Dermis microvascular lymphatic vessel endothelial cell (primary cell): Measurements from ENCODE around the gene NFATC1. TPM values are rescaled to one million over a fixed set of nuclear protein-coding genes. Genes with fewer than 3 reads are reported as not detected.

ENCODE experiments used
- DNase-seq, 2 donors: peaks; one replicate each; pipeline versions ENCODE4 v3.0.0 to v3.0.0-alpha.2; 2010; ENCODE audit warnings: low read depth in 2 of 2
- total RNA-seq: library from RNA; depleted of rRNA; stranded (reverse); fragments of >200 nt; gene quantifications from 2 replicates; pipeline ENCODE4 v1.2.1, GENCODE V29; 2014

NFATC1 gene
- total RNA-seq, 1 donor from 2014 or later: 5.5 TPM

DNA sequence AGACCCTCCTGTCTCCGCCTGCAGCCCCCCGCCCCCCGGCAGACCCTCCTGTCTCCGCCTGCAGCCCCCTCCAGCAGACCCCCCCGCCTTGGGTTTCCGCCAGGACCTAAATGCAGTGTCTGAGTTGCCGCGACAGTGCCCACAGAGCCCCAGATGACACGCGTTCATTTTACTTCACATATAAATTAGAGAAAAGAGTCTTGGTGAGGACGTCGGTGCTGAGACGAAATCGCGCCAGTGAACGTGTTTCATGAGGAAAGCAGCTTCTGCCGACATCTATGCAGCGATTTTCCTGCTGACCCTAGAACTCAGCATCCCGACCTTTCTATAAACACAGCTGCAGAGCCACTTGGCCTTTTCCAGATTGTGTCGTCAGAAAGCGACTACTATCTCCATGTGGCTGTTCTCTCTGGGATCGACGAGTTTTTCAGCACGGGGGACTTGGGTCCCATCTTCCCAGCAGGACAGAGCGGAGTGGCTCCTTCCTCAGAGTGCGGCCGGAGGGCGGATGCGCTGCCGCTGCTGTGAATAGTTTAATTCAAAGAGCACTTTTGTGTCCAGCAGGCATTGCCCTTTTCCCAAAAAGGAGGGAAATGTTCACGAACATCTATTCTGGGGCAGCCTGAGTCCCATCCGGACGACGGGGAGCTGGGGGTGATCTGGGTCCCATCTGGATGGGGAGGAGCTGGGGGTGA, 136.7 kb downstream of the NFATC1 start:
- no peak for DNase-seq

DNA sequence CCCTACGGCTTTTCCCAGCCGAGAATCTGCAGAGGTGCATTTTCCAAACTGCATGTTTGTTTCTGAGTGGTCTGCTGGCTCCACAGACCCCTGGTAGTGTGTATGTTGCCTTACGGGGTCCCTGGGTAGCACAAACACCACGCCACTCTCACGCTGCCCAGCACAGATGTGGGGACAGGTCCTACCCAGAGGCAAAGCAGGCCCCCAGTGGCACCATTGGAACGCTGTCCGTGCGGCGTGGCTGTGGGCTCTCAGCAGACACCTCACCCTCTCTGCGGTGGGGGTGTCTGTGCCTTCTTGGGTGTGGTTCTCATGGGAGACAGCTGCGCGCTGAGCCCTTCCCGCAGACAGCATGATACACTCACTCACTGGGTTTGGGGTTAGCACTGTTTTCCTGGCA, 137.4 kb downstream of the NFATC1 start:
- DNase-seq: no peak

GRCh38 chr18:79533591-79533990, 137.9 kb downstream of the NFATC1 start:
- no peak for DNase-seq

GRCh38 chr18:79534356-79534755, 138.6 kb downstream of the NFATC1 start:
- no peak for DNase-seq

DNA sequence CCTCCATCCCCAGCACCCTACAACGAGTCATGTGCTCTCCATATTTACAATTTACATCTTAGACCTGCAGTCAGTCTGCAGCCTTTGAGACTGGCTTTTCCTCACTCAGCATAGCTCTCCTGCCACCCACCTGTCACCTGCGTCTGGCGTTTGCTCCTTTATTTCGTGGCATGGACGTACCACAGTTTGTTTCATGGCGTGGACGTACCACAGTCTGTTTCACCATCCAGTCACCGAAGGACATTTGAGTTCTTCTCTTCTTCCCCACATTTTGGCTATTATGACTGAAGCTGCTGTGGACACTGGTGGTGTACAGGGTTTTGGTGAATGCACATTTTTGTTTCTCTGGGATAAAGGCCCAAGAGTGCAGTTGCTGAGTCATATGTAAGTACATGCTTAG, 142.0 kb downstream of the NFATC1 start:
- DNase-seq: no peak

DNA sequence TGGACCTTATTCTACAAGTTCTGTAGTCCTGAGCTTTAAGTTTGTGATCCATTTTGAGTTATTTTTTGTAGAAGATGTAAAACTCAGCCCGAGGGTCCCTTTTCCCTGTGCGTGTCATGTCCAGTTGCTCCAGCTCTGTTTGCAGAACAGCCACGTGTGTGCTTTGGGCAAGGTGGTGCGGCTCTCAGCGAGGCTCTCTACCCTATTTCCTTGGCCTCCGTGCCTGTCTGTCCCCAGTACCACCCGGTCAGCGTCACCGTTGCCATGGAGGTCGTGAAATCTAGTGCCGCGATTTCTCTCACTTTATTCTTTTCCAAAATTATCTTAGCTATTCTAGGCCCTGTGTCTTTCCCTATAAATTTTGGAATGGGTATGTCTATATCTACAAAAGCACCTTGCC, 142.9 kb downstream of the NFATC1 start:
- DNase-seq: no peak

DNA sequence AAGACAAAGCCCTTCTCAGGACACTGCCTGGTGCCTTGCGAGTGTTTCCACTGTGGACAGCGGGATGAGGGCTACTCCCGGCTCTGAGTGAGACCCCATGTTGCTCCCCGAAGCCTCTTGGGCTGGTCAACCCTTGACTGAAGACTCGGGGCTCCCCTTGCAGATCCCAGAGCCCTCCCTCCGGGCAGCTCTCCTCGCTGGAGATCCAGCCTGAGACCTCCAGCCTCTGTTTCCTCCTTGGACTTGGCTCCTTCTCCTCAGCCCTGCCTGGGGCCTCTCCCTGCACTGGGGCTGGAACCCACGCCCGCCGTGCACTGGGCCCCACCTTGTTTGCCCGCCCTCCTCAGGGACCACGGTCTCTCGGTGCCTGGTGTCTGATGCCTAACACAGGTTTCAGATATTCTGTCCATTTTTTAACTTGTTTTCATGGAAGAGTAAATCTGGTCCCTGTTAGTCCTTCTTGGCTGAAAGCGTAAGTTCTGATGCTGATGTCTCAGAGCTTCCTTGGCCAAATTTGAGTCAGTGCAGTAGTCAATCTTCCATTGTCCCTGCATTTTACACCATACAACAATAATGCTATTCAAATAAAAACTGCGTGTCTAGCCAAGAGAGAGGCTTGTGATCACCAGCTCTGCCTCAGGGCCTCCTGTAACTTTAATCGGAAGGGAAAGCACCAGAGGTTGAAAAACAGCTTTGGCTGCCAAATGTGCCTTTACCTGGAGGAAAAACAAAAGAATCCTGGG, 144.6 kb downstream of the NFATC1 start:
- no peak for DNase-seq

DNA sequence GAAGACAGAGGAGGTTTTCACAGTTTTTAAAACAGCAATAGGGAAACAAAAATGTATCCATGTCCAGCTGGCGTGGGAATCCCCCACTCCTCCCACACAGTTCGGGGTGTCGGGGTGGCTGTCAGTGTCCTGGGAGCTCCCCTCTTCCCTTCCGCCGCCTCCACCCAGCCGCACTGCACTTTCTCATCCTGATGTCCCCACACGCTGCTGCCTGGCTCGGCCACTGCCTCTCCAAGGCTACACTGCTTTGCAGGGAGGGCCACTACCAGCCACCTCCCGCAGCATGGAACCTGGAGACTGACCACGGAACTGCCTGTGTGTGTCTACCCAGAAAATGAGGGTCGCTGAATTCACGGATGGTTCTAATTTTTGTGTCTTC, 145.2 kb downstream of the NFATC1 start:
- no peak for DNase-seq

GRCh38 chr18:79542213-79542612, 146.5 kb downstream of the NFATC1 start:
- no peak for DNase-seq

GRCh38 chr18:79542876-79543750, 147.4 kb downstream of the NFATC1 start:
- no peak for DNase-seq

GRCh38 chr18:79543861-79544385, 148.2 kb downstream of the NFATC1 start:
- no peak for DNase-seq

DNA sequence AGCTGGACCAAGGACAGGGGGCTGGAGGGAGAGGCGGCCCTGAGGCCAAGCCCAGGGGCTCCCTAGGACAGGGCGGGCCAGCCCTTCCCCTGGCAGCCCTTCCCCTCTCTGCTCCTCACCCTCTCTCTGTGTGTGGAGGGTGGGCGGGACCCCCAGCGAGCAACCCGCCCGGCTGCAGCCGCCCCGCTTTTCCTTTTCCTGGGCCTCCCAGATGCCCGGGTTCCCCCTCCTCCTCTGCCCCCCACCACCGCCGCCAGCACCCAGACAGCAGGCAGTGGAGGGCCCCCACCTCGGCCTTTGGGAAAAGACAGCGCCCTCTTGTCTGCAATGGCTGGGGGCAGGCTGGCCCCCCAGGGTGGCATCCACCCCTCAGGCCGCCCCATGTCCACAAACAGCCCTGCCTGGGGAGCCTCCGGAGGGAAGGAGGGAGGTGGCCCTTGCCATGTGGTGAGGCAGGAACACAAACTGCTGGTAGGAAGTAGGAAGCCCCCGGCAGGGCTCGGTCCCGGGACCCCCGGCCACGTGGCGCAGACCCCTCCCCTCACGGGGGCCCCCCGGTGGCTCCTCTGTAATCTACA, 148.7 kb downstream of the NFATC1 start:
- DNase-seq: no peak

- DNase-seq: no peak
Measured at GRCh38 chr18:79545255-79545654, 149.5 kb downstream of the NFATC1 start.

GRCh38 chr18:79545736-79546171, 150.0 kb downstream of the NFATC1 start:
- no peak for DNase-seq

DNA sequence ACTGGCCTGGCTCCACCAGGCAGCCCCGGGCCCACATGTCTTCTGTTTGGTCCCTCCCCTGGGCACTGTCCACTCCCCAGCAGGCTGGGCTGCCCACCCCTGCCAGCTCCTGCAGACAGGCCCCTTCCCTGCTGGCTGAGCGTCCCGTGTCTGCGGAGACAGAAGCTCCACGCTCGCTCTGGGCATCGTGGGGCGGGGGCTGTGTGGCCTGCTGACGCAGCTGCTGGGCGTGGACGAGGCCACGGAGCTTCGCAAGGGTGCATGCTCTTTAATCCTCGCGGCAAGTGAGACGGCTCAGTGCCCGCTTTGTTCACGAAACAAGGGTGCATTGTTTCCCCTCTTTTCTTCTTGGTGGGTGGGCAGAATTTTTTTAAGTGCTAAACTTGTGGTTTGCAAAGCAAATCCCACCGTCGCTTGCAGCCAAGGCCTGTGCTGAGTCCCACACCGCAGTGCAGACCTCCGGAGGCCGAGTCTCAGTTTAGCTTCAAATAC, 151.1 kb downstream of the NFATC1 start:
- DNase-seq: no peak

GRCh38 chr18:79547413-79548076, 151.8 kb downstream of the NFATC1 start:
- DNase-seq: no peak

GRCh38 chr18:79548077-79548450, 152.3 kb downstream of the NFATC1 start:
- no peak for DNase-seq

DNA sequence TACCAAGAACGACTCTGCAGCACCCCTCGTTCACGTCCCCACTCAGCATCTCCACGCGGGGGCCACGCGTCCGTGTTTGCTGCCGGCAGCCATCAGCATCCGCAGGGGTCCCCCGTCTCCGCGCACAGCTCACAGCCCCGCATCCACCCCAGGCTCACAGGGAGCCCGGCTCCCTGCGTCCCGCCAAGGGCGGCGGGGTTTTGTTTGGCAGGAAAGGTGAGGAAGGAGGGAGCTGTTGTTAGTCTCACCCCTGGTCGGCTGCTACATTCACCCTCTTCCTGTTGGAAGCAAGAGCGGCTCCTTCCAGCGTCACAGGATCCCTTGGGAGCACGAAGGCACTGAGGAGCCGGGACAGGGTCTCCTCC, 152.9 kb downstream of the NFATC1 start:
- DNase-seq: no peak

- DNase-seq: no peak
Measured at GRCh38 chr18:79548986-79549637, 153.4 kb downstream of the NFATC1 start.

DNA sequence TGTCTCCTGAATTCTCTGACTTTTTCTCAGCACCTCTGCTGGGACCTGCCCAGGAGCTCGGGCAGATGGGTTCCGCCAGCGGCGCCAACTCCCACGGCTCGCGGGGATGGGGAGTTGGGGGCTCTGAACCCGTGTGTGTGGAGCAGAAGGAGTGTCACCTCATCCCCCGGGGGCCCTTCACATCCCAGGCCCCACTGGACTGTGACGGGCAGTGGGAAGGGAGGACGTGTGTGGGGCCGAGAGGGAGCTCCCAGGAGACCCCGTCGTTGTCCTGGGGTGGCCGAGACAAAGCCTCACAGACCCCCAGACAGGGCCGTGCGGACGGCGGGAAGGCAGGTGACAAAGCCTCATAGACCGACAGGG, 153.9 kb downstream of the NFATC1 start:
- no peak for DNase-seq
